Mammary epithelial cell (primary cell): Measurements from ENCODE around the gene RAX2.

ENCODE experiments used
- CTCF ChIP-seq, 2 donors: IDR thresholded peaks in 1 of 2; conservative IDR thresholded peaks in 1 of 2; 2 replicates each; pipeline ENCODE4 v1.5.1; 2011 to 2012; ENCODE audit warnings: inconsistent platforms in 2 of 2, low read length in 2 of 2, mild to moderate bottlenecking in 2 of 2, control low read depth in 1 of 2, low read depth in 1 of 2; ENCODE audit not compliant: insufficient read depth in 1 of 2; ENCODE audit errors: extremely low read depth in 1 of 2
- EZH2 ChIP-seq: IDR thresholded peaks from 2 replicates; pipeline ENCODE4 v1.6.1; 2012; ENCODE audit warnings: low read length, inconsistent platforms, borderline replicate concordance

- TF ChIP-seq CTCF (conservative IDR thresholded peaks at IDR 0.05 in 1 of 2, IDR thresholded peaks at IDR 0.05 in 1 of 2; ENCODE audit: extremely low read depth in 1 of 2, insufficient read depth in 1 of 2, low read depth in 1 of 2, low read length in 2 of 2) (peak in 1 of 2 donors; percentile 31), EZH2 (peak; percentile 44)
Observed at GRCh38 chr19:3801412-3802096, 29.5 kb upstream of the RAX2 start.
